HL-60 (cell line): ENCODE measurements around the gene CHD5.

Experiments used
- GABPA ChIP-seq: IDR thresholded peaks from 2 replicates; pipeline ENCODE4 v1.6.1; 2012; ENCODE audit warnings: low read depth
- POLR2AphosphoS5 ChIP-seq: IDR thresholded peaks from 2 replicates; pipeline ENCODE4 v1.6.1; 2012; ENCODE audit warnings: low read depth
- TF ChIP-seq, protein P1 (sequence below): IDR thresholded peaks from one replicate; pipeline ENCODE4 v1.5.1; 2011; ENCODE audit warnings: low read length, control low read depth, inconsistent platforms; ENCODE audit not compliant: insufficient read depth
- TF ChIP-seq, protein P2 (sequence below): IDR thresholded peaks from 2 replicates; pipeline ENCODE4 v1.6.1; 2012; ENCODE audit warnings: low read depth; ENCODE audit not compliant: insufficient replicate concordance

DNA sequence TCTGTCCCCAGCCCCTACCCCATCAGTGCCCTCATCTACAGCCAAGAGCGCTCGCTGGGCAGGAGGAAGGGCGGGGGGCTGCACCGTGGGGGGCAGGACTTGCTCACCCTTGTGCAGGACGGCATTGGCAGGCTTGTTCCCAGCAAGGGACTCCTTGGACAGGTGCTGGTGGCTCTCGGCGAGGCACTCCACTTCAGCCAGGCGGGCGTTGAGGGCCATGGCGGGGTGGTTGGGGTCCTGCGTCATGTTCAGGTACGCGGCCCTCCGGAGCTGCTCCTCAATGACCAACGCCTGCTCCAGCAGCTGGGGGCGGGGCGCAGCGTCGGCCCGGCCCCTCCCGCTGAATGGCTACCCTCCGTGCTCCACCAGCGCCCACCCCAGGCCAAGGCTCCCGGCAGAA, 70.4 kb downstream of the CHD5 start:
- TF ChIP-seq, protein P1, sequence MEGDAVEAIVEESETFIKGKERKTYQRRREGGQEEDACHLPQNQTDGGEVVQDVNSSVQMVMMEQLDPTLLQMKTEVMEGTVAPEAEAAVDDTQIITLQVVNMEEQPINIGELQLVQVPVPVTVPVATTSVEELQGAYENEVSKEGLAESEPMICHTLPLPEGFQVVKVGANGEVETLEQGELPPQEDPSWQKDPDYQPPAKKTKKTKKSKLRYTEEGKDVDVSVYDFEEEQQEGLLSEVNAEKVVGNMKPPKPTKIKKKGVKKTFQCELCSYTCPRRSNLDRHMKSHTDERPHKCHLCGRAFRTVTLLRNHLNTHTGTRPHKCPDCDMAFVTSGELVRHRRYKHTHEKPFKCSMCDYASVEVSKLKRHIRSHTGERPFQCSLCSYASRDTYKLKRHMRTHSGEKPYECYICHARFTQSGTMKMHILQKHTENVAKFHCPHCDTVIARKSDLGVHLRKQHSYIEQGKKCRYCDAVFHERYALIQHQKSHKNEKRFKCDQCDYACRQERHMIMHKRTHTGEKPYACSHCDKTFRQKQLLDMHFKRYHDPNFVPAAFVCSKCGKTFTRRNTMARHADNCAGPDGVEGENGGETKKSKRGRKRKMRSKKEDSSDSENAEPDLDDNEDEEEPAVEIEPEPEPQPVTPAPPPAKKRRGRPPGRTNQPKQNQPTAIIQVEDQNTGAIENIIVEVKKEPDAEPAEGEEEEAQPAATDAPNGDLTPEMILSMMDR: no peak
- TF ChIP-seq POLR2AphosphoS5 (no peak), GABPA (no peak)
- TF ChIP-seq, protein P2, sequence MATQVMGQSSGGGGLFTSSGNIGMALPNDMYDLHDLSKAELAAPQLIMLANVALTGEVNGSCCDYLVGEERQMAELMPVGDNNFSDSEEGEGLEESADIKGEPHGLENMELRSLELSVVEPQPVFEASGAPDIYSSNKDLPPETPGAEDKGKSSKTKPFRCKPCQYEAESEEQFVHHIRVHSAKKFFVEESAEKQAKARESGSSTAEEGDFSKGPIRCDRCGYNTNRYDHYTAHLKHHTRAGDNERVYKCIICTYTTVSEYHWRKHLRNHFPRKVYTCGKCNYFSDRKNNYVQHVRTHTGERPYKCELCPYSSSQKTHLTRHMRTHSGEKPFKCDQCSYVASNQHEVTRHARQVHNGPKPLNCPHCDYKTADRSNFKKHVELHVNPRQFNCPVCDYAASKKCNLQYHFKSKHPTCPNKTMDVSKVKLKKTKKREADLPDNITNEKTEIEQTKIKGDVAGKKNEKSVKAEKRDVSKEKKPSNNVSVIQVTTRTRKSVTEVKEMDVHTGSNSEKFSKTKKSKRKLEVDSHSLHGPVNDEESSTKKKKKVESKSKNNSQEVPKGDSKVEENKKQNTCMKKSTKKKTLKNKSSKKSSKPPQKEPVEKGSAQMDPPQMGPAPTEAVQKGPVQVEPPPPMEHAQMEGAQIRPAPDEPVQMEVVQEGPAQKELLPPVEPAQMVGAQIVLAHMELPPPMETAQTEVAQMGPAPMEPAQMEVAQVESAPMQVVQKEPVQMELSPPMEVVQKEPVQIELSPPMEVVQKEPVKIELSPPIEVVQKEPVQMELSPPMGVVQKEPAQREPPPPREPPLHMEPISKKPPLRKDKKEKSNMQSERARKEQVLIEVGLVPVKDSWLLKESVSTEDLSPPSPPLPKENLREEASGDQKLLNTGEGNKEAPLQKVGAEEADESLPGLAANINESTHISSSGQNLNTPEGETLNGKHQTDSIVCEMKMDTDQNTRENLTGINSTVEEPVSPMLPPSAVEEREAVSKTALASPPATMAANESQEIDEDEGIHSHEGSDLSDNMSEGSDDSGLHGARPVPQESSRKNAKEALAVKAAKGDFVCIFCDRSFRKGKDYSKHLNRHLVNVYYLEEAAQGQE: no peak
